T-helper 2 cell treated with Interferon-gamma antibody and Interleukin-4, amounts not matched to agents 5 μg/mL and 100 μg/mL, for 36 hours (primary cell): ENCODE data around the gene ZDHHC17.

Source experiments
- DNase-seq: peaks from one replicate; pipeline ENCODE4 v3.0.0; 2021; ENCODE audit warnings: low spot score
- H3K27ac Mint-ChIP-seq: one replicate; pipeline ENCODE4 v1.8.0; 2021; ENCODE audit warnings: mild to moderate bottlenecking, mixed read lengths
- H3K27me3 Mint-ChIP-seq: one replicate; pipeline ENCODE4 v1.8.0; 2021; ENCODE audit warnings: low read depth, mixed read lengths
- H3K36me3 Mint-ChIP-seq: one replicate; pipeline ENCODE4 v1.8.0; 2021; ENCODE audit warnings: low read depth, mixed read lengths
- H3K4me1 Mint-ChIP-seq: one replicate; pipeline ENCODE4 v1.8.0; 2021; ENCODE audit warnings: low read depth, mixed read lengths
- H3K4me3 Mint-ChIP-seq: one replicate; pipeline ENCODE4 v1.8.0; 2022; ENCODE audit warnings: mild to moderate bottlenecking, moderate library complexity, mixed read lengths
- H3K9me3 Mint-ChIP-seq: one replicate; pipeline ENCODE4 v1.8.0; 2021; ENCODE audit warnings: mixed read lengths

ZDHHC17 gene

GRCh38 chr12:76813265-76813664 lies 49.4 kb downstream of the ZDHHC17 start:
- H3K27ac Mint-ChIP-seq = no peak overlapping the region
- H3K27me3 Mint-ChIP-seq = no peaks in the 10 kb centered on the region
- DNase-seq = no peak
- H3K36me3 Mint-ChIP-seq = peaks cover 12% of the 10 kb centered on the region
- no peaks in the 10 kb centered on the region for H3K9me3 Mint-ChIP-seq
- H3K4me1 Mint-ChIP-seq = no peaks in the 10 kb centered on the region
- H3K4me3 Mint-ChIP-seq = no peak overlapping the region

DNA sequence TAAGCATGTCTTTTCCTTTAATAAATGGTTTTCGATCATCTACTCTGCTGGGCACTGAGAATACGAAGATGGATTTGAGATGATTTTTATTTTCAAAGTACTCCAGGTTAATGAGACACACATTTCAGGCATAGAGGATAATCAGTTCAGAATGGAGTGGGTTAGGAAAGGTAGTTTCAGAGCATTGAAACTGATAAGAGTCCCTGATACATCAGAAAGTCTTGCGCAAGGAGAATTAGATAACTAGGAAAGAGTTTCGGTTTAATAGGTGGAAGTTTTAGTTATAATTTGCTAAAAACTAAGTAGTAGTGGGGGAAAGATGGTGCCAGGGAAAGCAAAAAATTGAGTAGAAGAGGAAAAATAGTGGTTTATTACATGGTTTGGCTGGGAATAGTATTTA lies 50.1 kb downstream of the ZDHHC17 start:
- H3K4me1 Mint-ChIP-seq = no peaks in the 10 kb centered on the region
- no peak overlapping the region for H3K4me3 Mint-ChIP-seq
- no peak overlapping the region for H3K27ac Mint-ChIP-seq
- H3K27me3 Mint-ChIP-seq = no peaks in the 10 kb centered on the region
- DNase-seq = no peak
- no peaks in the 10 kb centered on the region for H3K9me3 Mint-ChIP-seq
- H3K36me3 Mint-ChIP-seq = peaks cover 12% of the 10 kb centered on the region

DNA sequence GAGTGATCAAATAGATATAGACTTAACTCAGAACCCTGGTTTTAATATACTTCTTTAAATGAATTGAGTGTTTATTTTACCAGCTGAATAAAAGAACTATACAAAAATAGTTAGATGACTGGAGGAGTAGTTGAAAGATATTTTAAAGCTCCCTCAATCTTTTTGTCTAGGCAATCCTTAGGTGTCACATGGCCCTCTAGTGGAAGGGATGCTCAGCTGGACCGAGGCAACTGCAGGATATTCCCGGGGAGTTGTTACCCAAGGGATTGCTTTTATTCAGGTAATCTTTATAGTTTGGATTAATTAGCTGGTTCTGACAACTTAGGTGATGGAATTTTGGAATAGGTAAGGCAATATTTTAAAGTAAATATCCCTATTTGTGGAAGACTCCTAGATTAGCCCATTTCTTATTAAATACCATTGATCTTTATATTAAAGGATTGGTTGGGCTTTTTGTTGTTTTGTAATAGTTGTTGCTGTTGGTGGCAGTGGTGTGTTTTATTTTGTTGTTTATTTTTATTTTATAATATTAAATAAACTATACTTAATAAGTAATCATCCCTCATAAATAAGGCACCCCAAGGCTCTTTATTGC lies 57.1 kb downstream of the ZDHHC17 start:
- Mint-ChIP-seq H3K27ac (no peak overlapping the region), H3K4me1 (no peaks in the 10 kb centered on the region), H3K36me3 (no peaks in the 10 kb centered on the region), H3K27me3 (no peaks in the 10 kb centered on the region), H3K4me3 (no peak overlapping the region), H3K9me3 (no peaks in the 10 kb centered on the region)
- DNase-seq = no peak

DNA sequence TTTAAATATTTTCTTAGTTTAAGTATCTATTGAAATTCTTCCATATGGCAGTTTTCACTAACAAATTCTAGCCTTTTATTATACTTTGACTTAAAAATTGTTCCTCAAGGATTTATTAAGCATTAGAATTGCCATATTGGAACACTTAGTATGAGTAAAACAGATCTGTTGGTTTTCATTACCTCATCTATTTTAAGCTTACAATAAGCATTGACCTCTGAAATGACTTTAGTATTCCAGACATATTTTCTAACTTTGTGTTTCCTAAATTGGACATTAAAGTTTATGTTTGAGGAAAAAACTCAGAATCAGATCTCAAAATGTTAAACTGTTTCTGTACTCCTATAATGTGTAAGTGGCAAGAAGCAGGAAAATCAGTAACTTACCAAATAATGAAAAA lies 66.5 kb downstream of the ZDHHC17 start:
- Mint-ChIP-seq H3K9me3 (no peaks in the 10 kb centered on the region), H3K4me1 (no peaks in the 10 kb centered on the region), H3K27me3 (no peaks in the 10 kb centered on the region), H3K36me3 (peaks cover 10% of the 10 kb centered on the region), H3K4me3 (no peak overlapping the region), H3K27ac (no peak overlapping the region)
- DNase-seq = no peak

DNA sequence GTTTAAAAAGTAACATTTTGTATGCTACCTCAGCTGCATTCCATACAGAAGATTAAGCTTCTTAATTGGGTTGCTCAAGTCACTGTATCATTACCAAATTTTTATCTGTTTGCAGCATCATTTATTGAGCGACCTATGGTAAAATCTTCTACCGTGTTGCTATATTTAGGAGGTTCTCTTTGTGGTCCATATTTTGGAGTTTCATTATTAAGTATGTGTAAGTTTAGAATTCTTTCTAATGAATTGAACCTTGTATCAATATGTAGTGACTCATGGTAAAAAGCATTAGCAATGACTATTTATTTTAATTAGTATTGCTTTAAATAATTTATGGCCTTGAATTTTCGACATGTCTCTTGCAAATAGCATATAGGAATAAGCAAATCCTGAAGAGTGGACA lies 72.7 kb downstream of the ZDHHC17 start:
- no peak overlapping the region for H3K4me3 Mint-ChIP-seq
- no peaks in the 10 kb centered on the region for H3K4me1 Mint-ChIP-seq
- peaks cover 2% of the 10 kb centered on the region for H3K36me3 Mint-ChIP-seq
- no peaks in the 10 kb centered on the region for H3K27me3 Mint-ChIP-seq
- no peak for DNase-seq
- H3K27ac Mint-ChIP-seq = no peak overlapping the region
- no peaks in the 10 kb centered on the region for H3K9me3 Mint-ChIP-seq

DNA sequence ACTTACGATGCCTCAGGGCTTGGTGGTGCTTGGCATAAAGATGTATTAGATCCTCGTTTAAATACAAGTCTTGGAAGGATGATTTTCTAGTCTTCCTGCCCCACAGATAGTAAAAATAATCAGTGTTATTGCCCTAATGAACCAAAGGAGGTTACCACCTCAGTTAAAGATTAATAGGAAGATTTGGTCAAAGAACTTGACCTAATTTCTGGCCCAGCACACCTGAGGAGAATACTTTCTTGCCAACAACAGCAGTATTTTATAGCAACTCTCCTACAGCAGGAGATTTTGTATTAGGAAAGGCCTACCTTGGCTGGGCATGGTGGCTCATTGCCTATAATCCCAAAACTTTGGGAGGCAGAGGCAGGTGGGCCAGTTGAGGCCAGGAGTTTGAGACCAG lies 83.3 kb downstream of the ZDHHC17 start:
- Mint-ChIP-seq H3K4me3 (no peak overlapping the region), H3K36me3 (peaks cover 16% of the 10 kb centered on the region), H3K9me3 (no peaks in the 10 kb centered on the region), H3K4me1 (no peaks in the 10 kb centered on the region), H3K27me3 (no peaks in the 10 kb centered on the region), H3K27ac (no peak overlapping the region)
- DNase-seq = no peak

GRCh38 chr12:76848132-76848531 lies 84.2 kb downstream of the ZDHHC17 start:
- Mint-ChIP-seq H3K4me1 (no peaks in the 10 kb centered on the region), H3K4me3 (no peak overlapping the region), H3K9me3 (no peaks in the 10 kb centered on the region)

DNA sequence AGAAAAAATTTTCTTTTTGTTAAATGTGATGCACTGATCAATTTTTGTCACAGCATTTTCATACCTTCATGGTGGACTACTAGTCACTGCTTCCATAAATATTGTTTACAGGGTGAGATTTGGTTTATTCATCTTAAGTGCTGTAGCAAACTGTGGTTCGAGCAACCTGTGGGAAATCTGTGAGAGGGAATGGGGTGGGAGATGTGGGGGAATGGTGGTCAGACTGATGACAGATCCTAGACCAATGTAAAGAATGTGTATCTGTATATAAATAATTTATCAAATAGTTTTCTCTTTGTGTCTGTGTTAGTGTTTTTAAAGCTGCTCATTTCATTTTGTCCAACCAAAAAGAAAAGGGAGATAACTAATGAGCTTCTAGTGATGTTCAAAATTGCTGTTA lies 88.2 kb downstream of the ZDHHC17 start:
- Mint-ChIP-seq H3K4me1 (no peaks in the 10 kb centered on the region), H3K27me3 (no peaks in the 10 kb centered on the region), H3K4me3 (no peak overlapping the region), H3K9me3 (no peaks in the 10 kb centered on the region), H3K27ac (no peak overlapping the region), H3K36me3 (peaks cover 18% of the 10 kb centered on the region)
- no peak for DNase-seq

More at GRCh38 chr12:76848132-76848531, 84.2 kb downstream of the ZDHHC17 start:
- H3K36me3 Mint-ChIP-seq = peaks cover 16% of the 10 kb centered on the region
- no peak overlapping the region for H3K27ac Mint-ChIP-seq
- no peak for DNase-seq
- H3K27me3 Mint-ChIP-seq = no peaks in the 10 kb centered on the region

DNA sequence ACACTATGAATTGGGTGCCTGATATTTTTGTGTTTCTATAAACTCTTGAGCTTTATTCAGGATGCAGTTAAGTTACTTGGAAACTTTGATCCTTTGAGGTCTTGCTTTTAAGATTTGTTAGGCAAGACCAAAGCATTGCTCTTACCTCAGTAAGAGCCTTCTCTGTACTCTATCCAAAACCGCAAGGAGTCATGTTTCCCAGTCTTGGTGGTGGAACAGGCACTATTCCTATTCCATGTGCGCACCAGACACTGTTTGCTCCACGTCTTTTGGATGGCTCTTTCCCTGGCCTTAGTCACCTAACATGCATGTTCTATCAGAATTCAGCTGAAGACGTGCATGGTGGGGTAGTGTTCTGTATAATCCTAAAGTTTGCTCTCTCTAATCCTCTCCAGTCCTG lies 91.4 kb downstream of the ZDHHC17 start:
- Mint-ChIP-seq H3K27ac (no peak overlapping the region), H3K4me3 (no peak overlapping the region), H3K27me3 (no peaks in the 10 kb centered on the region), H3K4me1 (peaks cover 10% of the 10 kb centered on the region), H3K9me3 (no peaks in the 10 kb centered on the region), H3K36me3 (peaks cover 11% of the 10 kb centered on the region)
- DNase-seq = no peak

DNA sequence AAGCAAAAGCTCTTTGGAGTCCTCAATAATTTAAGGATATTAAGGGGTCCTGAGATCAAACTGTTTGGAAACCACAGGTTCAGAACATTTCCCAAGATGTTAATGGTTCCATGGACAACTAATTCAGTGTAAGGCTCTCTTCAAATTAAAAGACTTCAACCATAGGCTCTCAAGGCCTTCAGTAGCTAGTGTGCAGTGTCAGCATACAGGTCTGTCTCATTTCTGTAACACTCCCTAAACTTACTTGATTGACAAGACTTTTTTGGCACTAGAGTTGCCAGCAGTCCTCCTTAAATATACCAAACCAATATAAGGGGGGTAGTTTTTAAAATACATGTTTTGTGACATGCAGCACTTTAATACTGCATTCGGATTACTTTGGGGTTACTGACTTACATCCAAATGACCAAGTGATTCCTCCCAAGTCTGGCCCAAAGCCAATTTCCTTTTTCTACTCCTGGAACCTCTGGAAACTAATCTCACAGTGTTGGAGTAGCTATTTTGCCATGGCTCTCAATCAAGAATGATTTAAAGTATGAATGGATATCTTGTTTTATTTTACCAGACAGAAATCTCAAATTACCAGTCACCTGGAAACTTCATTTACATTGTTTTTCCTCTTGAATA lies 92.2 kb downstream of the ZDHHC17 start:
- Mint-ChIP-seq H3K36me3 (peaks cover 7% of the 10 kb centered on the region), H3K4me1 (peaks cover 10% of the 10 kb centered on the region), H3K4me3 (no peak overlapping the region)

DNA sequence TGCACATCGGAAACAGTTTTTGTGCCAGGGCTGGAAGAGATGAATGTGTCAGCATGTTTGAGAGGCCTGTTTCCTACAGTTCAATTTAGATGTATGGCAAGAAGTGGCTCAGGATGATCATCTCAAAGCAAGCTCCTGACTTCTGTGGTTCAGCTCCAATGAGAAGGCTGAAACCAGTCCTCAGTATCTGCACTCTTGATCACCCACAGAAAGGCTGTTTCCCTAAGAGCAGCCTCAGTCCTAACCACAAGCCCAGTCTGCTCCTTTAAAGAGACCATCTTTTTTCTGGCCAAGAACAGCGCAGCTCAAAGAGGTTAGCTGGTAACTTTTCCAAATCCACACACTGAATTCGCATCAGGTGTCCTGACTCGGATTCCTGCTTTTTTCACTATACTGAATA lies 95.7 kb downstream of the ZDHHC17 start:
- Mint-ChIP-seq H3K36me3 (peaks cover 7% of the 10 kb centered on the region), H3K4me1 (peaks cover 10% of the 10 kb centered on the region), H3K27me3 (peaks cover 2% of the 10 kb centered on the region), H3K4me3 (no peak overlapping the region), H3K27ac (no peak overlapping the region), H3K9me3 (no peaks in the 10 kb centered on the region)
- no peak for DNase-seq

More for the DNA sequence above, 92.2 kb downstream of the ZDHHC17 start:
- H3K27me3 Mint-ChIP-seq = no peaks in the 10 kb centered on the region
- H3K9me3 Mint-ChIP-seq = no peaks in the 10 kb centered on the region
- no peak for DNase-seq
- no peak overlapping the region for H3K27ac Mint-ChIP-seq

- no peak overlapping the region for H3K27ac Mint-ChIP-seq
- H3K27me3 Mint-ChIP-seq = peaks cover 2% of the 10 kb centered on the region
- H3K4me1 Mint-ChIP-seq = peaks cover 10% of the 10 kb centered on the region
- H3K4me3 Mint-ChIP-seq = no peak overlapping the region
- no peaks in the 10 kb centered on the region for H3K9me3 Mint-ChIP-seq
- no peak for DNase-seq
- peaks cover 3% of the 10 kb centered on the region for H3K36me3 Mint-ChIP-seq
Measured at GRCh38 chr12:76860256-76860655, 96.3 kb downstream of the ZDHHC17 start.

- Mint-ChIP-seq H3K27ac (no peak overlapping the region), H3K36me3 (no peaks in the 10 kb centered on the region), H3K9me3 (no peaks in the 10 kb centered on the region), H3K27me3 (peaks cover 5% of the 10 kb centered on the region), H3K4me1 (peaks cover 10% of the 10 kb centered on the region), H3K4me3 (no peak overlapping the region)
- DNase-seq = no peak
Measured at GRCh38 chr12:76863005-76863670, 99.2 kb downstream of the ZDHHC17 start.

DNA sequence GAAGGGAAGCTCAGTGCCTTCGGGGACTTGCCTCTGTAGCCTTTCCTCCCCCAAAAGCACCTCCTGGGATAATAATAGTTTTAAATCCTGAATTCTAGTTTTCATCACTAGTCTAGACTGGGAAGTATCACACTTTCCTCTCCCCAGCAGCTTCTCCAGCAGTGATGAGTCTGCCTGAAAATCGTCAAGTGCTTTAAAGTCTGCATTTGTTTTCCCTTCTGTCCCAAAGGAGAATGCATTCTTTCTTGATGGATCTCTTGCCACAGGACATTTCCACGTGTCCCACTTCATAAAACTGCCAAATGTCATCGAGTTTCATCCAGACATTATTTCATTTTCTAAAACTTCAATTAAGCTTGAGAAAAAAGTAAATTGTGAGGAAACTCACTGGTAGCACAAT lies 99.9 kb downstream of the ZDHHC17 start:
- Mint-ChIP-seq H3K27me3 (peaks cover 5% of the 10 kb centered on the region), H3K4me1 (peaks cover 9% of the 10 kb centered on the region), H3K36me3 (no peaks in the 10 kb centered on the region), H3K9me3 (no peaks in the 10 kb centered on the region), H3K27ac (no peak overlapping the region), H3K4me3 (no peak overlapping the region)
- DNase-seq = no peak
